NCI-H2227 (cell line): ENCODE data around the gene TMEM120B.
"Not testable (repeated sequence)": the region's sequence is repeated elsewhere in the genome, so short reads cannot be mapped to it uniquely, and the experiment has no call there.

Source experiments
- DNase-seq: peaks from one replicate; lab custom pipeline; 2025; ENCODE audit not compliant: unreplicated experiment; lab: John Stamatoyannopoulos, UW

The TMEM120B gene

GRCh38 chr12:121712461-121713256 lies at the start of gene TMEM120B:
TSS of gene TMEM120B (plus strand) at chr12:121712752. CDS start at chr12:121712896, 144 bp downstream.
- peak; percentile 86 for DNase-seq

- no peak for DNase-seq
Measured at GRCh38 chr12:121663610-121663929, 49.0 kb upstream of the TMEM120B start.

GRCh38 chr12:121666829-121667228 lies 45.7 kb upstream of the TMEM120B start:
- DNase-seq: not testable (repeated sequence)

- peak; percentile 39 for DNase-seq
Measured at GRCh38 chr12:121668750-121669520, 43.6 kb upstream of the TMEM120B start.

GRCh38 chr12:121669521-121669900 lies 43.0 kb upstream of the TMEM120B start, which contains the start of gene MORN3:
TSS of gene MORN3 (minus strand) at chr12:121669654. CDS start at chr12:121669483, 171 bp downstream.
- DNase-seq: no peak

GRCh38 chr12:121673013-121673511 lies 39.5 kb upstream of the TMEM120B start:
- DNase-seq: peak; percentile 53

- no peak for DNase-seq
Measured at GRCh38 chr12:121676190-121676589, 36.4 kb upstream of the TMEM120B start.

- DNase-seq: no peak
Measured at GRCh38 chr12:121678305-121678704, 34.2 kb upstream of the TMEM120B start.

- DNase-seq: no peak
Measured at GRCh38 chr12:121678716-121679300, 33.7 kb upstream of the TMEM120B start.

- DNase-seq: not testable (repeated sequence)
Measured at GRCh38 chr12:121679661-121680197, 32.8 kb upstream of the TMEM120B start.

- no peak for DNase-seq
Measured at GRCh38 chr12:121688966-121689365, 23.6 kb upstream of the TMEM120B start.

- no peak for DNase-seq
Measured at GRCh38 chr12:121689430-121689829, 23.1 kb upstream of the TMEM120B start.

- DNase-seq: not testable (repeated sequence)
Measured at GRCh38 chr12:121692744-121693143, 19.8 kb upstream of the TMEM120B start.

- DNase-seq: peak; percentile 32
Measured at GRCh38 chr12:121693155-121693687, 19.3 kb upstream of the TMEM120B start.

GRCh38 chr12:121697093-121697698 lies 15.4 kb upstream of the TMEM120B start:
- DNase-seq: peak; percentile 77

- not testable (repeated sequence) for DNase-seq
Measured at GRCh38 chr12:121697861-121698260, 14.7 kb upstream of the TMEM120B start.

- DNase-seq: no peak
Measured at GRCh38 chr12:121701667-121702277, 10.8 kb upstream of the TMEM120B start.

- DNase-seq: no peak
Measured at GRCh38 chr12:121702944-121703343, 9.6 kb upstream of the TMEM120B start.

- DNase-seq: no peak
Measured at GRCh38 chr12:121705514-121705913, 7.0 kb upstream of the TMEM120B start.
